HepG2 (cell line): Measurements from ENCODE around the gene INKA1. TPM values are rescaled to one million over a fixed set of nuclear protein-coding genes. Genes with fewer than 3 reads are reported as not detected.

Source experiments
- CENPT ChIP-seq: sonication (generic); formaldehyde crosslinking; IDR thresholded peaks from 2 replicates; pipeline ENCODE4 v1.8.0; 2022; ENCODE audit warnings: low read depth, mild to moderate bottlenecking, moderate library complexity, missing genetic modification reagents
- CHD4 ChIP-seq: fragments of 200-600 bp; sonication (generic); IDR thresholded peaks from 2 replicates; pipeline ENCODE4 v1.7.0; 2017; ENCODE audit warnings: mild to moderate bottlenecking, low read length, borderline replicate concordance
- CREM ChIP-seq, 2 experiments: sonication (generic) in 1 of 2; formaldehyde crosslinking in 1 of 2; IDR thresholded peaks; 2 replicates each; pipeline versions ENCODE4 v1.4.0 to v1.6.1; 2016 to 2020; ENCODE audit warnings: antibody characterized with exemption in 1 of 2, mild to moderate bottlenecking in 1 of 2, missing genetic modification reagents in 1 of 2
- FOXO4 ChIP-seq: sonication (generic); formaldehyde crosslinking; conservative IDR thresholded peaks from 2 replicates; pipeline ENCODE4 v1.8.1; 2023; ENCODE audit warnings: missing genetic modification reagents
- GABPB1 ChIP-seq: IDR thresholded peaks from 2 replicates; pipeline ENCODE4 v1.6.1; 2016; ENCODE audit warnings: mild to moderate bottlenecking, missing genetic modification reagents, moderate library complexity, missing compliant biosample characterization
- MBD4 ChIP-seq: IDR thresholded peaks from 2 replicates; pipeline ENCODE4 v1.6.1; 2012; ENCODE audit warnings: low read length, inconsistent platforms, borderline replicate concordance
- MYC ChIP-seq: sonication (generic); formaldehyde crosslinking; IDR thresholded peaks from 2 replicates; pipeline ENCODE4 v1.9.0; 2021; ENCODE audit warnings: missing genetic modification reagents, borderline replicate concordance
- NFAT5 ChIP-seq: sonication (generic); formaldehyde crosslinking; IDR thresholded peaks from 2 replicates; pipeline ENCODE4 v1.4.0; 2020; ENCODE audit warnings: missing genetic modification reagents
- SALL2 ChIP-seq: sonication (generic); formaldehyde crosslinking; IDR thresholded peaks from 2 replicates; pipeline ENCODE4 v1.8.1; 2023; ENCODE audit warnings: mild to moderate bottlenecking, missing genetic modification reagents, inconsistent platforms
- ZC3H13 ChIP-seq: sonication (generic); formaldehyde crosslinking; IDR thresholded peaks from 2 replicates; pipeline ENCODE4 v1.8.1; 2023; ENCODE audit warnings: mild to moderate bottlenecking, missing genetic modification reagents, moderate library complexity
- ZNF280D ChIP-seq: sonication (generic); formaldehyde crosslinking; IDR thresholded peaks from 2 replicates; pipeline ENCODE4 v1.5.1; 2020; ENCODE audit warnings: mild to moderate bottlenecking, missing genetic modification reagents
- ZNF333 ChIP-seq: sonication (generic); formaldehyde crosslinking; IDR thresholded peaks from 2 replicates; pipeline ENCODE4 v1.4.0; 2020; ENCODE audit warnings: mild to moderate bottlenecking, missing genetic modification reagents, borderline replicate concordance
- ZNF496 ChIP-seq: sonication (generic); formaldehyde crosslinking; IDR thresholded peaks from 2 replicates; pipeline ENCODE4 v1.8.1; 2023; ENCODE audit warnings: mild to moderate bottlenecking, moderate library complexity, missing genetic modification reagents; ENCODE audit not compliant: insufficient replicate concordance
- polyA plus RNA-seq, 8 experiments: library from polyadenylated mRNA; depleted of rRNA in 3 of 8; stranded (reverse) in 7 of 8; unstranded in 1 of 8; fragments of >200 nt; fragmentation: Illumina TruSeq in 4 of 8; extraction: Trizol in 4 of 8; gene quantifications; 2 replicates each; pipeline versions ENCODE4 v1.2.1 to v1.2.3, GENCODE V29; 2011 to 2016; ENCODE audit warnings: low read depth in 4 of 8, missing spikeins in 1 of 8, mixed read lengths in 1 of 8; ENCODE audit not compliant: insufficient read depth in 1 of 8
- total RNA-seq, 5 experiments: library from RNA; depleted of rRNA; stranded (reverse); fragments of >200 nt; fragmentation: Illumina TruSeq; extraction: Trizol; gene quantifications; 2 replicates each; pipeline ENCODE4 v1.2.3, GENCODE V29; 2016; ENCODE audit warnings: low read depth in 1 of 5

The INKA1 gene
- total and polyA plus RNA-seq, 2 of the 13 experiments (the other 11 are each of a cell fraction or from before 2014, with no cell fraction given): 0.22 to 0.41 TPM

- TF ChIP-seq CHD4 (no peak), SALL2 (no peak), ZNF496 (CRISPR knock-in tag) (no peak), ZNF280D (CRISPR knock-in tag) (peak; percentile 70; the same call in 1 of the 2 replicates), MBD4 (no peak), NFAT5 (no peak), ZC3H13 (no peak), GABPB1 (CRISPR knock-in tag) (peak; percentile 65; the same call in 1 of the 2 replicates), CENPT (CRISPR knock-in tag) (no peak), CREM (IDR thresholded peaks at IDR 0.05) (no peak), CREM (CRISPR knock-in tag; IDR thresholded peaks at IDR 0.05) (no peak), FOXO4 (CRISPR knock-in tag) (no peak), ZNF333 (no peak), MYC (CRISPR knock-in tag) (no peak; the same call in 1 of the 2 replicates)
These were observed at the start of gene INKA1 (continued) for GRCh38 chr3:49802719-49803464.
